Measurements from ENCODE around the gene SLC35D1. TPM values are rescaled to one million over a fixed set of nuclear protein-coding genes. Genes with fewer than 3 reads are reported as not detected.

Gene SLC35D1
- total RNA-seq, 1 donor from 2014 or later = 15.5 TPM

GRCh38 chr1:67031859-67032247 lies 22.1 kb downstream of the SLC35D1 start:
- Mint-ChIP-seq H3K9me3 (peaks cover 35% of the 10 kb centered on the region), H3K27ac (no peak overlapping the region), H3K4me3 (no peak overlapping the region), H3K36me3 (peaks cover 61% of the 10 kb centered on the region), H3K27me3 (ENCODE audit: low read depth) (no peaks in the 10 kb centered on the region), H3K4me1 (no peaks in the 10 kb centered on the region)
- no peak for DNase-seq (ENCODE audit: low spot score in 2 of 2, unreplicated experiment in 2 of 2)
- TF ChIP-seq, protein P1, sequence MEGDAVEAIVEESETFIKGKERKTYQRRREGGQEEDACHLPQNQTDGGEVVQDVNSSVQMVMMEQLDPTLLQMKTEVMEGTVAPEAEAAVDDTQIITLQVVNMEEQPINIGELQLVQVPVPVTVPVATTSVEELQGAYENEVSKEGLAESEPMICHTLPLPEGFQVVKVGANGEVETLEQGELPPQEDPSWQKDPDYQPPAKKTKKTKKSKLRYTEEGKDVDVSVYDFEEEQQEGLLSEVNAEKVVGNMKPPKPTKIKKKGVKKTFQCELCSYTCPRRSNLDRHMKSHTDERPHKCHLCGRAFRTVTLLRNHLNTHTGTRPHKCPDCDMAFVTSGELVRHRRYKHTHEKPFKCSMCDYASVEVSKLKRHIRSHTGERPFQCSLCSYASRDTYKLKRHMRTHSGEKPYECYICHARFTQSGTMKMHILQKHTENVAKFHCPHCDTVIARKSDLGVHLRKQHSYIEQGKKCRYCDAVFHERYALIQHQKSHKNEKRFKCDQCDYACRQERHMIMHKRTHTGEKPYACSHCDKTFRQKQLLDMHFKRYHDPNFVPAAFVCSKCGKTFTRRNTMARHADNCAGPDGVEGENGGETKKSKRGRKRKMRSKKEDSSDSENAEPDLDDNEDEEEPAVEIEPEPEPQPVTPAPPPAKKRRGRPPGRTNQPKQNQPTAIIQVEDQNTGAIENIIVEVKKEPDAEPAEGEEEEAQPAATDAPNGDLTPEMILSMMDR (IDR thresholded peaks at IDR 0.05; ENCODE audit: unreplicated experiment) = no peak

GRCh38 chr1:67031121-67031858 lies 22.7 kb downstream of the SLC35D1 start:
- DNase-seq (ENCODE audit: low spot score in 2 of 2, unreplicated experiment in 2 of 2) = no peak
- H3K4me3 Mint-ChIP-seq = no peak overlapping the region
- TF ChIP-seq, protein P1 (IDR thresholded peaks at IDR 0.05; ENCODE audit: unreplicated experiment) = no peak
- H3K9me3 Mint-ChIP-seq = peaks cover 29% of the 10 kb centered on the region
- H3K27ac Mint-ChIP-seq = peak overlapping the region; percentile 30
- H3K4me1 Mint-ChIP-seq = no peaks in the 10 kb centered on the region
- no peaks in the 10 kb centered on the region for H3K27me3 Mint-ChIP-seq (ENCODE audit: low read depth)
- H3K36me3 Mint-ChIP-seq = peaks cover 55% of the 10 kb centered on the region

DNA sequence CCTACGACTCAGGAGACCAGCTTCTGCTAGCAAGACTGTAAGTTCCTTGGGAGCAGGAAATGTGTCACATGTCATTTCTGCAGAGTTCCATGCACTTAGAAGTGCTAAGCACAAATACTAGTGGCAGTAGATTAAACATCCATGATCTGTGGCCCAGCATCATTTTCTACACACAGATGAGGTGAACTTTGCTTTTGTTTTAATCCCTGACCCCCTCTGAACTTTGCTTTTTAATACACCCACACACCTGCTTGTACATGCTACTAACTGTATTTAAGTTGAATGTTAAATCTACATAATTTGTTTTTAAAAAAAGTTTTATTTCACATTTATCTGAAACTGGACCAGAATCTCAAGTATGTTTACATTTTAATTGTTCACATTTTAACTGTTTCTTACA lies 24.5 kb downstream of the SLC35D1 start:
- Mint-ChIP-seq H3K27me3 (ENCODE audit: low read depth) (no peaks in the 10 kb centered on the region), H3K4me1 (no peaks in the 10 kb centered on the region)
- DNase-seq (ENCODE audit: low spot score in 2 of 2, unreplicated experiment in 2 of 2) = no peak

DNA sequence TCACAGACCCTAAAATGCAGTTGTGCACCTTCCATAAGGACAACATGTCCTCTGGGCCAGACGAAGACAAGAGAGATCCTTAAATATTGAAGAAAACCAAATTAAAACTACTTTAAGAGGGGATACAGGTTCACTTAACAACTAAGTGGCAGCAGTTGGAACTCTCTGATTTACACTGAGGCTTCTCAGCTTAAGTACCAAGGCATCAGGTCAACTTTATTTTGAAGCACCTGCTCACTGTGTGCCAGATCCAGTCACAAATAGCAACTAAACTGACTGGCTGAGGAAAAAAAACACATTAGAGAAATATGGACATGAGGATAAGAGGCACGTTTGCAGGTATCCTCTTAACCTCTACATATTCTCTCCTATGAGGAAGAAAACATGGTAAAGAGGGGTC lies 33.2 kb downstream of the SLC35D1 start:
- Mint-ChIP-seq H3K27ac (peak overlapping the region; percentile 42), H3K36me3 (peaks cover 22% of the 10 kb centered on the region), H3K4me3 (no peak overlapping the region), H3K27me3 (ENCODE audit: low read depth) (no peaks in the 10 kb centered on the region), H3K9me3 (no peaks in the 10 kb centered on the region), H3K4me1 (peaks cover 27% of the 10 kb centered on the region)
- TF ChIP-seq, protein P1 (IDR thresholded peaks at IDR 0.05; ENCODE audit: unreplicated experiment) = no peak
- no peak for DNase-seq (ENCODE audit: low spot score in 2 of 2, unreplicated experiment in 2 of 2)

More for the DNA sequence above, 24.5 kb downstream of the SLC35D1 start:
- H3K4me3 Mint-ChIP-seq = no peak overlapping the region
- peaks cover 12% of the 10 kb centered on the region for H3K9me3 Mint-ChIP-seq
- TF ChIP-seq, protein P1 (IDR thresholded peaks at IDR 0.05; ENCODE audit: unreplicated experiment) = no peak
- H3K27ac Mint-ChIP-seq = no peak overlapping the region
- peaks cover 46% of the 10 kb centered on the region for H3K36me3 Mint-ChIP-seq

GRCh38 chr1:67020304-67020703 lies 33.6 kb downstream of the SLC35D1 start:
- Mint-ChIP-seq H3K4me3 (no peak overlapping the region), H3K36me3 (peaks cover 20% of the 10 kb centered on the region), H3K9me3 (no peaks in the 10 kb centered on the region), H3K27ac (peak overlapping the region; percentile 89), H3K27me3 (ENCODE audit: low read depth) (no peaks in the 10 kb centered on the region), H3K4me1 (peaks cover 27% of the 10 kb centered on the region)
- TF ChIP-seq, protein P1 (IDR thresholded peaks at IDR 0.05; ENCODE audit: unreplicated experiment) = no peak
- DNase-seq (ENCODE audit: low spot score in 2 of 2, unreplicated experiment in 2 of 2) = no peak

Data from mesothelial cell of epicardium (in vitro differentiated cells).